ENCODE results near the gene DMBX1.

DNA sequence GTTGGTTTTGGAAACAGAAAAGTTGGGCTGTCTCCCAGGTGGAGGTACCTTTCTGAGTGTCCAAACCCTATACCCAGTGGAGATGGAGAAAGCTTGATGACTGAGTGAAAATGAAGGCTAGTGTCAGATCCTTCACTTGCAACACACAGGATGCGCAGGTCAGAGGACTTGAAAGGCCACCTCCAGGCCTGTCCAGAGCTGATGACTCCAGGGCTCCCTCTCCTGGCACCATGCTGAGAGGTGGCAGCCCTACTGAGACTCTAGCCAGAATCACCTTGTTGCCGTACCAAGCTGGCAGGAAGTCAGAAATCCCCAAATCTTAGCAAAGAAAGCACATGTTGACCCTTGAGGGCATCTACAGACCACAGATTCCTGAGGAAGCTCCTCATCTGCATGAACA, 45.4 kb downstream of the DMBX1 start:
- TF ChIP-seq POLR2A (IDR thresholded peaks at IDR 0.05), result no peak
- TF ChIP-seq, protein P1, sequence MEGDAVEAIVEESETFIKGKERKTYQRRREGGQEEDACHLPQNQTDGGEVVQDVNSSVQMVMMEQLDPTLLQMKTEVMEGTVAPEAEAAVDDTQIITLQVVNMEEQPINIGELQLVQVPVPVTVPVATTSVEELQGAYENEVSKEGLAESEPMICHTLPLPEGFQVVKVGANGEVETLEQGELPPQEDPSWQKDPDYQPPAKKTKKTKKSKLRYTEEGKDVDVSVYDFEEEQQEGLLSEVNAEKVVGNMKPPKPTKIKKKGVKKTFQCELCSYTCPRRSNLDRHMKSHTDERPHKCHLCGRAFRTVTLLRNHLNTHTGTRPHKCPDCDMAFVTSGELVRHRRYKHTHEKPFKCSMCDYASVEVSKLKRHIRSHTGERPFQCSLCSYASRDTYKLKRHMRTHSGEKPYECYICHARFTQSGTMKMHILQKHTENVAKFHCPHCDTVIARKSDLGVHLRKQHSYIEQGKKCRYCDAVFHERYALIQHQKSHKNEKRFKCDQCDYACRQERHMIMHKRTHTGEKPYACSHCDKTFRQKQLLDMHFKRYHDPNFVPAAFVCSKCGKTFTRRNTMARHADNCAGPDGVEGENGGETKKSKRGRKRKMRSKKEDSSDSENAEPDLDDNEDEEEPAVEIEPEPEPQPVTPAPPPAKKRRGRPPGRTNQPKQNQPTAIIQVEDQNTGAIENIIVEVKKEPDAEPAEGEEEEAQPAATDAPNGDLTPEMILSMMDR (IDR thresholded peaks at IDR 0.05), result peak in 3 of 7 experiments; percentile 6 to 29 (median 24)

Measured in stomach (tissue), 4 donors.